HepG2 (cell line): ENCODE results near the gene MVP. TPM values are rescaled to one million over a fixed set of nuclear protein-coding genes. Genes with fewer than 3 reads are reported as not detected.

ENCODE experiments used
- EED ChIP-seq: sonication (generic); formaldehyde crosslinking; IDR thresholded peaks from 2 replicates; pipeline ENCODE4 v1.5.0; 2020; ENCODE audit warnings: mild to moderate bottlenecking, missing genetic modification reagents
- HCFC1 ChIP-seq: fragments of 150-350 bp; IDR thresholded peaks from 2 replicates; pipeline ENCODE4 v1.6.1; 2014; ENCODE audit warnings: low read depth, low read length
- HES4 ChIP-seq: sonication (generic); formaldehyde crosslinking; IDR thresholded peaks from 2 replicates; pipeline ENCODE4 v1.9.0; 2021; ENCODE audit warnings: mild to moderate bottlenecking, missing genetic modification reagents, borderline replicate concordance
- HNRNPK ChIP-seq: fragments of 200-400 bp; formaldehyde crosslinking; IDR thresholded peaks from 2 replicates; pipeline ENCODE4 v1.6.1; 2018; ENCODE audit warnings: low read length, low read depth, moderate library complexity, mild to moderate bottlenecking; ENCODE audit not compliant: poor library complexity, severe bottlenecking
- JUNB ChIP-seq: sonication (generic); formaldehyde crosslinking; IDR thresholded peaks from 2 replicates; pipeline ENCODE4 v1.8.0; 2022; ENCODE audit warnings: missing genetic modification reagents, mild to moderate bottlenecking, borderline replicate concordance
- NR3C1 ChIP-seq: sonication (generic); formaldehyde crosslinking; IDR thresholded peaks from 2 replicates; pipeline ENCODE4 v1.4.0; 2020; ENCODE audit warnings: missing genetic modification reagents
- SETDB1 ChIP-seq: sonication (generic); formaldehyde crosslinking; IDR thresholded peaks from 2 replicates; pipeline ENCODE4 v1.5.1; 2020; ENCODE audit warnings: missing genetic modification reagents, mild to moderate bottlenecking, borderline replicate concordance
- SOX5 ChIP-seq: IDR thresholded peaks from 2 replicates; pipeline ENCODE4 v1.6.1; 2016; ENCODE audit warnings: borderline replicate concordance
- YY1 ChIP-seq: IDR thresholded peaks from 2 replicates; pipeline ENCODE4 v1.6.1; 2011; ENCODE audit warnings: low read length, low read depth, moderate library complexity, mild to moderate bottlenecking; ENCODE audit not compliant: insufficient read depth, insufficient replicate concordance
- ZBTB14 ChIP-seq: sonication (generic); formaldehyde crosslinking; IDR thresholded peaks from 2 replicates; pipeline ENCODE4 v1.4.0; 2020; ENCODE audit warnings: missing genetic modification reagents
- ZBTB37 ChIP-seq: sonication (generic); formaldehyde crosslinking; IDR thresholded peaks from 2 replicates; pipeline ENCODE4 v1.4.0; 2020; ENCODE audit warnings: mild to moderate bottlenecking, missing genetic modification reagents
- ZFYVE20 ChIP-seq: sonication (generic); formaldehyde crosslinking; IDR thresholded peaks from 2 replicates; pipeline ENCODE4 v1.8.0; 2023; ENCODE audit warnings: low read depth, mild to moderate bottlenecking, moderate library complexity, missing genetic modification reagents, borderline replicate concordance
- ZNF224 ChIP-seq: sonication (generic); formaldehyde crosslinking; IDR thresholded peaks from 2 replicates; pipeline ENCODE4 v1.5.0; 2020; ENCODE audit warnings: mild to moderate bottlenecking, missing genetic modification reagents
- ZNF263 ChIP-seq: sonication (generic); formaldehyde crosslinking; IDR thresholded peaks from 2 replicates; pipeline ENCODE4 v1.4.0; 2020; ENCODE audit warnings: missing genetic modification reagents
- ZNF503 ChIP-seq: sonication (generic); formaldehyde crosslinking; IDR thresholded peaks from 2 replicates; pipeline ENCODE4 v1.4.0; 2020; ENCODE audit warnings: missing genetic modification reagents
- ZNF549 ChIP-seq: sonication (generic); formaldehyde crosslinking; IDR thresholded peaks from 2 replicates; pipeline ENCODE4 v1.5.0; 2020; ENCODE audit warnings: missing genetic modification reagents
- ZNF609 ChIP-seq: sonication (generic); formaldehyde crosslinking; IDR thresholded peaks from 2 replicates; pipeline ENCODE4 v1.4.0; 2020; ENCODE audit warnings: mild to moderate bottlenecking, missing genetic modification reagents, borderline replicate concordance
- ZNF614 ChIP-seq: IDR thresholded peaks from 2 replicates; pipeline ENCODE4 v1.6.1; 2018; ENCODE audit warnings: missing biosample characterization, missing genetic modification reagents, inconsistent platforms, borderline replicate concordance
- ZNF75D ChIP-seq: sonication (generic); formaldehyde crosslinking; IDR thresholded peaks from 2 replicates; pipeline ENCODE4 v1.8.1; 2023; ENCODE audit warnings: missing genetic modification reagents, mild to moderate bottlenecking, borderline replicate concordance
- polyA plus RNA-seq, 8 experiments: library from polyadenylated mRNA; depleted of rRNA in 3 of 8; stranded (reverse) in 7 of 8; unstranded in 1 of 8; fragments of >200 nt; fragmentation: Illumina TruSeq in 4 of 8; extraction: Trizol in 4 of 8; gene quantifications; 2 replicates each; pipeline versions ENCODE4 v1.2.1 to v1.2.3, GENCODE V29; 2011 to 2016; ENCODE audit warnings: low read depth in 4 of 8, missing spikeins in 1 of 8, mixed read lengths in 1 of 8; ENCODE audit not compliant: insufficient read depth in 1 of 8
- total RNA-seq, 5 experiments: library from RNA; depleted of rRNA; stranded (reverse); fragments of >200 nt; fragmentation: Illumina TruSeq; extraction: Trizol; gene quantifications; 2 replicates each; pipeline ENCODE4 v1.2.3, GENCODE V29; 2016; ENCODE audit warnings: low read depth in 1 of 5

The MVP gene
- total and polyA plus RNA-seq, 2 of the 13 experiments (the other 11 are each of a cell fraction or from before 2014, with no cell fraction given) = 22.9 to 43.5 TPM

GRCh38 chr16:29815793-29816693 is 4.2 kb upstream of the MVP start, which contains the start of gene PAGR1 (continued):
- peak; percentile 100 for TF ChIP-seq YY1
- TF ChIP-seq ZNF263 (CRISPR knock-in tag) = no peak; the same call in 1 of the 2 replicates
- TF ChIP-seq ZNF503 (CRISPR knock-in tag) = no peak; the same call in 1 of the 2 replicates
- no peak for TF ChIP-seq HNRNPK
- 0 out of 2 replicates have a peak, but pooled peaks have one; percentile 64 for TF ChIP-seq ZNF614 (CRISPR knock-in tag)
- peak; percentile 34; the same call in 1 of the 2 replicates for TF ChIP-seq NR3C1 (CRISPR knock-in tag)
- peak; percentile 99 for TF ChIP-seq ZNF224 (CRISPR knock-in tag)
- TF ChIP-seq EED (CRISPR knock-in tag) = peak; percentile 74
- peak; percentile 74; the same call in 1 of the 2 replicates for TF ChIP-seq ZFYVE20 (CRISPR knock-in tag)
- no peak for TF ChIP-seq ZNF75D (CRISPR knock-in tag)
- peak; percentile 40; the same call in 1 of the 2 replicates for TF ChIP-seq ZNF609 (CRISPR knock-in tag)
- TF ChIP-seq ZNF549 (CRISPR knock-in tag) = no peak
- TF ChIP-seq SETDB1 (CRISPR knock-in tag) = no peak
- no peak for TF ChIP-seq HES4 (CRISPR knock-in tag)
- peak; percentile 44 for TF ChIP-seq ZBTB14 (CRISPR knock-in tag)
- peak; percentile 59; the same call in 1 of the 2 replicates for TF ChIP-seq ZBTB37
- TF ChIP-seq SOX5 (CRISPR knock-in tag) = peak; percentile 34
- peak; percentile 90 for TF ChIP-seq HCFC1
- TF ChIP-seq JUNB (CRISPR knock-in tag) = no peak
